ENCODE measurements around the gene TMEM63A.

- TF ChIP-seq NFYB (CRISPR knock-in tag; conservative IDR thresholded peaks at IDR 0.05; ENCODE audit: low read depth) = no peak
- TF ChIP-seq CTCF (IDR thresholded peaks at IDR 0.05) = no peak
- no peak for TF ChIP-seq ZNF396 (CRISPR knock-in tag; IDR thresholded peaks at IDR 0.05; ENCODE audit: borderline replicate concordance)
- TF ChIP-seq ZNF121 (CRISPR knock-in tag; IDR thresholded peaks at IDR 0.05) = no peak
- TF ChIP-seq SMAD4 (CRISPR knock-in tag; IDR thresholded peaks at IDR 0.05) = no peak
- no peak for TF ChIP-seq HMGXB4 (CRISPR knock-in tag; IDR thresholded peaks at IDR 0.05)
- TF ChIP-seq, protein P1, sequence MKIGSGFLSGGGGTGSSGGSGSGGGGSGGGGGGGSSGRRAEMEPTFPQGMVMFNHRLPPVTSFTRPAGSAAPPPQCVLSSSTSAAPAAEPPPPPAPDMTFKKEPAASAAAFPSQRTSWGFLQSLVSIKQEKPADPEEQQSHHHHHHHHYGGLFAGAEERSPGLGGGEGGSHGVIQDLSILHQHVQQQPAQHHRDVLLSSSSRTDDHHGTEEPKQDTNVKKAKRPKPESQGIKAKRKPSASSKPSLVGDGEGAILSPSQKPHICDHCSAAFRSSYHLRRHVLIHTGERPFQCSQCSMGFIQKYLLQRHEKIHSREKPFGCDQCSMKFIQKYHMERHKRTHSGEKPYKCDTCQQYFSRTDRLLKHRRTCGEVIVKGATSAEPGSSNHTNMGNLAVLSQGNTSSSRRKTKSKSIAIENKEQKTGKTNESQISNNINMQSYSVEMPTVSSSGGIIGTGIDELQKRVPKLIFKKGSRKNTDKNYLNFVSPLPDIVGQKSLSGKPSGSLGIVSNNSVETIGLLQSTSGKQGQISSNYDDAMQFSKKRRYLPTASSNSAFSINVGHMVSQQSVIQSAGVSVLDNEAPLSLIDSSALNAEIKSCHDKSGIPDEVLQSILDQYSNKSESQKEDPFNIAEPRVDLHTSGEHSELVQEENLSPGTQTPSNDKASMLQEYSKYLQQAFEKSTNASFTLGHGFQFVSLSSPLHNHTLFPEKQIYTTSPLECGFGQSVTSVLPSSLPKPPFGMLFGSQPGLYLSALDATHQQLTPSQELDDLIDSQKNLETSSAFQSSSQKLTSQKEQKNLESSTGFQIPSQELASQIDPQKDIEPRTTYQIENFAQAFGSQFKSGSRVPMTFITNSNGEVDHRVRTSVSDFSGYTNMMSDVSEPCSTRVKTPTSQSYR (CRISPR knock-in tag; IDR thresholded peaks at IDR 0.05) = no peak
Observed at GRCh38 chr1:225859151-225859550, 23.0 kb downstream of the TMEM63A start.
